8988T (cell line): ENCODE measurements around the gene CACNA1B.
"Not testable (repeated sequence)": the region's sequence is repeated elsewhere in the genome, so short reads cannot be mapped to it uniquely, and the experiment has no call there.

Source experiments
- DNase-seq: peaks from one replicate; pipeline ENCODE4 v3.0.0; 2011

CACNA1B gene

GRCh38 chr9:138122201-138122600 is 244.6 kb downstream of the CACNA1B start:
- DNase-seq = no peak

- DNase-seq = no peak
These were observed 245.1 kb downstream of the CACNA1B start for GRCh38 chr9:138122676-138123075.

GRCh38 chr9:138123086-138123485 is 245.5 kb downstream of the CACNA1B start:
- DNase-seq = no peak

- DNase-seq = not testable (repeated sequence)
These were observed 248.7 kb downstream of the CACNA1B start for GRCh38 chr9:138126090-138126857.

GRCh38 chr9:138126858-138127584 is 249.4 kb downstream of the CACNA1B start:
- not testable (repeated sequence) for DNase-seq

GRCh38 chr9:138128027-138128426 is 250.4 kb downstream of the CACNA1B start:
- DNase-seq = not testable (repeated sequence)

GRCh38 chr9:138129318-138129717 is 251.7 kb downstream of the CACNA1B start:
- not testable (repeated sequence) for DNase-seq

GRCh38 chr9:138132946-138133705 is 255.5 kb downstream of the CACNA1B start:
- DNase-seq = not testable (repeated sequence)

GRCh38 chr9:138134581-138134980 is 257.0 kb downstream of the CACNA1B start:
- DNase-seq = not testable (repeated sequence)

GRCh38 chr9:138139096-138139495 is 261.5 kb downstream of the CACNA1B start:
- not testable (repeated sequence) for DNase-seq

GRCh38 chr9:138140980-138141379 is 263.4 kb downstream of the CACNA1B start:
- not testable (repeated sequence) for DNase-seq

- DNase-seq = not testable (repeated sequence)
These were observed 265.1 kb downstream of the CACNA1B start for GRCh38 chr9:138142528-138143244.

- not testable (repeated sequence) for DNase-seq
These were observed 265.9 kb downstream of the CACNA1B start for GRCh38 chr9:138143491-138143890.

GRCh38 chr9:138147556-138147955 is 270.0 kb downstream of the CACNA1B start:
- not testable (repeated sequence) for DNase-seq

GRCh38 chr9:138149672-138150656 is 272.4 kb downstream of the CACNA1B start:
- DNase-seq = not testable (repeated sequence)

- not testable (repeated sequence) for DNase-seq
These were observed 278.2 kb downstream of the CACNA1B start for GRCh38 chr9:138155788-138156187.

GRCh38 chr9:138166793-138167192 is 289.2 kb downstream of the CACNA1B start:
- not testable (repeated sequence) for DNase-seq
